HepG2 (cell line): ENCODE measurements around the gene SLC4A9.

Experiments
- BHLHE40 ChIP-seq: IDR thresholded peaks from 2 replicates; pipeline ENCODE4 v1.6.1; 2011; ENCODE audit warnings: low read length, improper control_type of control experiment
- CHD2 ChIP-seq: IDR thresholded peaks from 2 replicates; pipeline ENCODE4 v1.6.1; 2011; ENCODE audit warnings: low read depth, low read length, improper control_type of control experiment
- KLF16 ChIP-seq, 2 experiments: sonication (generic) in 1 of 2; formaldehyde crosslinking in 1 of 2; IDR thresholded peaks; 2 replicates each; pipeline versions ENCODE4 v1.6.1 to v1.8.0; 2016 to 2023; ENCODE audit warnings: missing genetic modification reagents in 2 of 2, missing compliant biosample characterization in 1 of 2
- MAZ ChIP-seq, 2 experiments: sonication (generic) in 1 of 2; formaldehyde crosslinking in 1 of 2; IDR thresholded peaks; 2 replicates each; pipeline versions ENCODE4 v1.5.0 to v1.6.1; 2012 to 2020; ENCODE audit warnings: low read depth in 2 of 2, mild to moderate bottlenecking in 2 of 2, borderline replicate concordance in 1 of 2, improper control_type of control experiment in 1 of 2, low read length in 1 of 2, missing genetic modification reagents in 1 of 2, moderate library complexity in 1 of 2
- MTF2 ChIP-seq: sonication (generic); formaldehyde crosslinking; IDR thresholded peaks from 2 replicates; pipeline ENCODE4 v1.5.0; 2020; ENCODE audit warnings: missing genetic modification reagents, borderline replicate concordance
- RAD21 ChIP-seq: fragments of 450-650 bp; formaldehyde crosslinking; IDR thresholded peaks from 2 replicates; pipeline ENCODE4 v1.5.0; 2020; ENCODE audit warnings: mild to moderate bottlenecking
- RAD51 ChIP-seq: fragments of 450-650 bp; IDR thresholded peaks from 2 replicates; pipeline ENCODE4 v1.6.1; 2016; ENCODE audit warnings: borderline replicate concordance
- ZNF367 ChIP-seq: sonication (generic); formaldehyde crosslinking; IDR thresholded peaks from 2 replicates; pipeline ENCODE4 v1.4.0; 2020; ENCODE audit warnings: missing genetic modification reagents, borderline replicate concordance
- ZNF777 ChIP-seq: sonication (generic); formaldehyde crosslinking; IDR thresholded peaks from 2 replicates; pipeline ENCODE4 v1.4.0; 2020; ENCODE audit warnings: missing genetic modification reagents
- ZNF780A ChIP-seq: sonication (generic); formaldehyde crosslinking; IDR thresholded peaks from 2 replicates; pipeline ENCODE4 v1.8.0; 2022; ENCODE audit warnings: mild to moderate bottlenecking, missing genetic modification reagents, moderate library complexity

DNA sequence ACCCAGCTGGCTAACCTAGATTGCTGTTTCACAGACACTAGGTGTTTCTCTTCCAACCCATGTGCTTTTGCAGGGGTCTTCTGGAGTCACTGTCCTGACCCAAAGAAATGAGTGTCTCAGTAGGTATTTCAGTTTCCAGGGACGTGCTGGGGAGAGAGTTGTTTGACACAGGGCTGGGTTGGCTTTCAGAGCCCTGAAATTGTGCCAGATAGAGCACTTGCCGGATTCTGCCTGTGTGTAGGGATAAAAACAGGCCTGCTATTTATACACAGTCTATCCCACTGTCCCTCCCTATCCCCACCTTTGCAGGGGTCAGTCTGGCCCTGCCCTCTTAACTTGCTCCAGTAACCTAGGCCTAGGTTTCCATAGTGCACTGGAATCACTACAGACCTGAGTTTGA lies 12.6 kb upstream of the SLC4A9 start:
- TF ChIP-seq ZNF777 (CRISPR knock-in tag) (no peak), BHLHE40 (no peak), ZNF367 (CRISPR knock-in tag) (no peak), RAD21 (CRISPR knock-in tag) (no peak), MAZ (IDR thresholded peaks at IDR 0.05; ENCODE audit: borderline replicate concordance, low read depth, low read length) (no peak), MAZ (CRISPR knock-in tag; IDR thresholded peaks at IDR 0.05; ENCODE audit: low read depth) (no peak), ZNF780A (CRISPR knock-in tag) (no peak), MTF2 (CRISPR knock-in tag) (no peak), RAD51 (no peak), CHD2 (no peak), KLF16 (CRISPR knock-in tag; IDR thresholded peaks at IDR 0.05) (no peak)
